ENCODE results near the gene SNX21. TPM values are rescaled to one million over a fixed set of nuclear protein-coding genes. Genes with fewer than 3 reads are reported as not detected.

Gene SNX21
- total RNA-seq, 2 experiments from 2014 or later = 2.0 to 2.5 TPM

DNA sequence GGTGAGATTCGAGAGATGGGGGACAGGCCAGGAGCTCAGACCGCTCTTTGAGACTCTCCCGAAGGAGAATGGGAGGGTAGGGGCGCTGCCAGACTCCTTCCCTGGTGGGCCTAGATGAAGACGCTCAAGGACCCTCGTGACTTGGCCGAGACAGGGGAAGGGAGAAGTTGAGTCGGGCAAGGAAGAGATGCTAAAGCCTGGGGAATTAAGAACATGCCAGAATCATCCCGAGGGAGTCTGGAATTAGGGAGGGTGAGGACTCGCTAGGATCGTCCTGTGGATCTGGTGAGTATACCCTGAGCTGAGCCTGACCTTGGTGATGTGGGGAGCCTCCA, 20.6 kb upstream of the SNX21 start:
- Mint-ChIP-seq H3K9me3 (no peaks in the 10 kb centered on the region), H3K4me3 (peak overlapping the region; percentile 92), H3K4me1 (peaks cover 23% of the 10 kb centered on the region), H3K27ac (peak overlapping the region; percentile 87), H3K36me3 (peaks cover 49% of the 10 kb centered on the region), H3K27me3 (no peaks in the 10 kb centered on the region)
- POLR2A ChIA-PET = interaction anchor here (0.8 to 3.3 kb wide), 12 partner anchors 9 to 397 kb away, joined by 3 to 25 read pairs (median 6); partner anchors contain the start of genes ACOT8, CTSA, DNTTIP1 and NEURL2
- ATAC-seq (ENCODE audit: low read depth) = no peak
- no peak for DNase-seq

DNA sequence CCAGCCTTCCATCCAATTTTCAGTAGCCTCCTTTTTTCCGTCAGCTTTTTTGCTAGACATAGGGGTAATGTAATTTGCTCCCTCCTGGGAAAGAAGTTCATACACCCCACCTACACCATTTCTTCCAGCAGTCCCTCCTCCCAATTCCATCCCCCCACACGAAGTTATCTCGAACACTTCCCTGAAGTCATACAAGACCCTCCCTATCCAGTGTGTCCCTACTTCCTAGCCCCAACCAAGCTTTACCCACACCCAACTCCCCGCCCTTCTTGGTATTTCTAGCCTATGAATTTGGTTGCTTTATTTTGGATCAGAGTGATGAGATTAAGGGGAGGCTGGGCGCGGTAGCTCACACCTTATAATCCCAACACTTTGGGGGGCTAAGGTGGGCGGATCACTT, 20.1 kb upstream of the SNX21 start:
- H3K4me1 Mint-ChIP-seq = peaks cover 23% of the 10 kb centered on the region
- H3K36me3 Mint-ChIP-seq = peaks cover 50% of the 10 kb centered on the region
- no peaks in the 10 kb centered on the region for H3K27me3 Mint-ChIP-seq
- no peaks in the 10 kb centered on the region for H3K9me3 Mint-ChIP-seq
- POLR2A ChIA-PET = interaction anchor here (0.9 to 3.3 kb wide), 10 partner anchors 11 to 397 kb away, joined by 3 to 25 read pairs (median 6); partner anchors contain the start of genes ACOT8, CTSA, DNTTIP1 and NEURL2
- peak overlapping the region; percentile 87 for H3K27ac Mint-ChIP-seq
- H3K4me3 Mint-ChIP-seq = peak overlapping the region; percentile 92
- ATAC-seq (ENCODE audit: low read depth) (no peak), DNase-seq (no peak)

DNA sequence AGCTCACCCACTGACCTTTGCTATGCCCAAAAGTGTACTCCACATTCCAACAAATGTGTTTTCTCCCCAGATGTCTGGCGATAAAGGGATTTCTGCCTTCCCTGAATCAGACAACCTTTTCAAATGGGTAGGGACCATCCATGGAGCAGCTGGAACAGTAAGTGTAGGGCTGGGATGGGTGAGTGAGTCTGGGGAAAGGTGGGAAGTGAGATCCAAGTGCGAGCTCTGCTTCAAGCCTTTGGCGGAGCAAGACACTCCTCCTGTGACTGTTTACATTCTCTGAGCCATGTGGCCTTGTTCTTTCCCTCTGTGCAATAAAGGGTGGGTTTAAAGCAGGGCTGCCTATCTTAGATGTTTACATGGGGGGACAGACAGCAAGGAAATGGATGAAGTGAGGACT, 19.3 kb upstream of the SNX21 start:
- H3K27ac Mint-ChIP-seq = no peak overlapping the region
- no peaks in the 10 kb centered on the region for H3K9me3 Mint-ChIP-seq
- H3K27me3 Mint-ChIP-seq = no peaks in the 10 kb centered on the region
- DNase-seq (no peak), ATAC-seq (ENCODE audit: low read depth) (no peak)
- POLR2A ChIA-PET = interaction anchor here (1.6 to 3.3 kb wide), 4 partner anchors 23 to 120 kb away, joined by 6 to 25 read pairs (median 8); partner anchors contain the start of genes ACOT8, CTSA, DNTTIP1 and NEURL2
- H3K36me3 Mint-ChIP-seq = peaks cover 48% of the 10 kb centered on the region
- peaks cover 21% of the 10 kb centered on the region for H3K4me1 Mint-ChIP-seq
- peak overlapping the region; percentile 40 for H3K4me3 Mint-ChIP-seq

DNA sequence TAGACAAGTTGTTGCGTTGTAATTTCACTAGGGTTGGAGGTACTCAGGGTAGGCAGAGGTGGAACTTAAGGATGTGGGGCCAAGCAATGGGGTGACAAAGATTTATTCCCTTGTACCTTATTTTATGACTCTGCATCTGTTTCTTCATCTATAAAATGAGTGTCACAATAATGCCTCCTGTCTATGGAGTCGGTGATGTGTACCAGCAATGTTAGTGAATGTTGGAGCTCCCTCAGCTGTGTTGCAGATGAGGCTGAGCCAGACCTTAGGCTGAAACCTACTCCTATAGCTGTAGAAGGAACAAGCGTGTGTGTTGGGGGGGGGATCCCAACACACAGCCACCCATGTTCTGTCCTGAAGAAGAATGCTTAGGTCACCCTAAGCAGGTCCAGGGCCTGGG, 16.6 kb upstream of the SNX21 start:
- Mint-ChIP-seq H3K27ac (no peak overlapping the region), H3K4me1 (peaks cover 18% of the 10 kb centered on the region), H3K9me3 (no peaks in the 10 kb centered on the region), H3K27me3 (peaks cover 1% of the 10 kb centered on the region), H3K36me3 (peaks cover 30% of the 10 kb centered on the region), H3K4me3 (no peak overlapping the region)
- ATAC-seq (ENCODE audit: low read depth) (no peak), DNase-seq (no peak)
- POLR2A ChIA-PET = interaction anchor here (1.3 to 1.5 kb wide), 2 partner anchors 10 to 147 kb away, joined by 4 to 5 read pairs; no protein-coding TSS in a partner anchor

DNA sequence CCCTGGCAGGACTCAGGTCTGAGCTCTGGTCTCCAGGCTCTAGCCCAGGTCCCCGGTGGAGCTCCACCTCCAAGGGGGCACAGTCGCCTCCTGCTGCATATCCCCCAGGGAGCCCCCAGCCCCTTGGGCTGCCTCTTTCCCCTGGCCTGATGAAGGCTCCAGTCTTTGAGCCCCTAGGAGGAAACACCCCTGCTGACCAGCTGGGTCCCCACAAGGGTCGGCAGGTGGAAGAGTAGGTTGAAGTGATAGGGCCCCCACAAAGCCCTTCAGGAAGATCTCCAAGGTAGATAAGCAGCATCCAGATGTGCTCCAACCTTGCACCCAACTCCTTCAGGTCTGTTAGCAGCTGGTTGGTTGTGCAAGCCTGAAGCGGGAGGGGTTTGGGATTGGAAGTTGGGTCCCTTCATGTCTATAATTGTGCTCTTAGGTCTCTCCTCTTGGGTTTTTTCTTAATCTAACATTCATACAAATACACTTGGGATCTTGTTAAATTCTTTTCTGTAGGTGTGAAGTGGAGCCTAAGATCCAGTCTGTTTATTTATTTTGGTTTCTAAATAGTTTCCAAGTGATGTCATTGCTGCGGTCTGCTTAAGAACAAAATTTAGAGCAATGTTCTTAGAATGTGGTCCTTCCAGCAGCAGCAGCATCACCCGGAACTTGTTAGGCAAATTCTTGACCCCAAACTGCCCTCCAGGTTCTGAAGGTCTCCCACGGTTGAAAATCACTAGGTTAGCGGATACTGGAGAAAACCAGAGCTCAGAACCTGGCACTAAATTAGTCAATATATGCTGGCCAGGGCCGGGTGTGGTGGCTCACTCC, 16.0 kb upstream of the SNX21 start:
- H3K4me3 Mint-ChIP-seq = no peak overlapping the region
- no peak overlapping the region for H3K27ac Mint-ChIP-seq
- no peak for ATAC-seq (ENCODE audit: low read depth)
- DNase-seq = no peak
- POLR2A ChIA-PET = interaction anchor here (1.3 to 1.5 kb wide), 3 partner anchors 10 to 146 kb away, joined by 4 to 5 read pairs (median 4); no protein-coding TSS in a partner anchor
- peaks cover 29% of the 10 kb centered on the region for H3K36me3 Mint-ChIP-seq
- peaks cover 8% of the 10 kb centered on the region for H3K27me3 Mint-ChIP-seq
- H3K9me3 Mint-ChIP-seq = no peaks in the 10 kb centered on the region
- H3K4me1 Mint-ChIP-seq = peaks cover 17% of the 10 kb centered on the region

DNA sequence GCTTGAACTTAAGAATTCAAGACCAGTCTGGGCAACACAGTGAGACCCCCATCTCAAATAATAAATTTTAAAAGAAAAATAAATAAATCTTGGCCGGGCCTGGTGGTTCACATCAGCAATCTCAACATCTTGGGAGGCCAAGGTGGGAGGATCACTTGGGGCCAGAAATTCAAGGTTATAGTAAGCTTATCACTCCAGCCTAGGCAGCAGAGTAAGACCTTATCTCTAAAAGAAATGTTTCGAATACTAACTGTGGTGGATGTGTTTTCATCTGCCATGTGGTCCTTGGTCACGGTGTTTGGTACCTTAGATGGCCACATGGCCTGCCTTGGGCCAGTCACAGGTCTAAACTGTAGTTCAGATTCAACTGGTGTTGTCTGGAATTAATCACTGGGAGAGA, 15.4 kb upstream of the SNX21 start:
- POLR2A ChIA-PET = interaction anchor here (1.3 to 1.4 kb wide), 2 partner anchors 10 to 145 kb away, joined by 4 to 5 read pairs; no protein-coding TSS in a partner anchor
- H3K27ac Mint-ChIP-seq = no peak overlapping the region
- no peak for ATAC-seq (ENCODE audit: low read depth)
- no peak overlapping the region for H3K4me3 Mint-ChIP-seq
- no peaks in the 10 kb centered on the region for H3K9me3 Mint-ChIP-seq
- H3K4me1 Mint-ChIP-seq = peaks cover 19% of the 10 kb centered on the region
- H3K36me3 Mint-ChIP-seq = peaks cover 23% of the 10 kb centered on the region
- DNase-seq = no peak
- H3K27me3 Mint-ChIP-seq = peaks cover 13% of the 10 kb centered on the region

DNA sequence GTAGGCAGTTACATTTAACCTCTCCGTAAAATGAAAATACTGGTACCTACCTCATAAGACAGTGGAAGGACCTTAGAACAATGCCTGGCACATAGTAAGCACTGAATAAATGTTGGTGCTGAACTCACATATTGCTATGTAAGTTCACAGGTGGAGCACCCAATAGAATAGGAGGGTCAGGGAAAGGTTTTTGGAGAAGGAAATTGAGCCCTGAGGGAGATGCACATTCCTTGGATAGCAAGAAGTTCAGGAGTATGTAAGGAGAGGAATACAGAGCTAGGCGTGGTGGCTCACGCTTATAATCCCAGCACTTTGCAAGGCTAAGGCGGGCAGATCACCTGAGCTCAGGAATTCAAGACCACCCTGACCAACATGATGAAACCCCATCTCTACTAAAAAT, 14.1 kb upstream of the SNX21 start:
- no peak overlapping the region for H3K27ac Mint-ChIP-seq
- peaks cover 19% of the 10 kb centered on the region for H3K36me3 Mint-ChIP-seq
- POLR2A ChIA-PET = no interaction called here
- no peaks in the 10 kb centered on the region for H3K9me3 Mint-ChIP-seq
- ATAC-seq (ENCODE audit: low read depth) = no peak
- peaks cover 22% of the 10 kb centered on the region for H3K4me1 Mint-ChIP-seq
- DNase-seq = no peak
- H3K27me3 Mint-ChIP-seq = peaks cover 25% of the 10 kb centered on the region
- no peak overlapping the region for H3K4me3 Mint-ChIP-seq

DNA sequence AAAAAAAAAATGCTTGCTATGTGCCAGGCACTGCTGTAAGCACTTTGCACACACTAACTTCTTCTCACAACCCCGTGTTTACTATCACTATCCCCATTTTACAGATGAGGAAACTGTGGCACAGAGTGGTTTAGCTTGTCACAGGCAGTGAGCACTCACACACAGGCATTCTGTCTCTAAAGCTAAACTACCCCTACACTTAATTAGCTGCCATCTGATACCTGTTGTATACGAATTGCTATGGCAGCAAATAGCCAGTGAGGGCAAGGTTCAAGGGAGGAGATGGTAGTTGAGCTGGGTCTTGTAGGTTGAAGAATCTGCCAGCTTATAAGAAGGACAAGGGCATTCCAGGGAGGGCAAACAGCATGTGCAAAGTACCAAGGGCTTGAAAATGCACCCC, 11.7 kb upstream of the SNX21 start:
- Mint-ChIP-seq H3K27me3 (peaks cover 31% of the 10 kb centered on the region), H3K4me1 (peaks cover 21% of the 10 kb centered on the region), H3K36me3 (peaks cover 12% of the 10 kb centered on the region), H3K4me3 (no peak overlapping the region), H3K27ac (no peak overlapping the region), H3K9me3 (no peaks in the 10 kb centered on the region)
- POLR2A ChIA-PET = interaction anchor here (1.0 to 1.9 kb wide), 4 partner anchors 9 to 148 kb away, joined by 3 to 7 read pairs (median 6); partner anchors contain the start of genes ACOT8, SNX21, UBE2C and ZSWIM3
- DNase-seq (no peak), ATAC-seq (ENCODE audit: low read depth) (no peak)

DNA sequence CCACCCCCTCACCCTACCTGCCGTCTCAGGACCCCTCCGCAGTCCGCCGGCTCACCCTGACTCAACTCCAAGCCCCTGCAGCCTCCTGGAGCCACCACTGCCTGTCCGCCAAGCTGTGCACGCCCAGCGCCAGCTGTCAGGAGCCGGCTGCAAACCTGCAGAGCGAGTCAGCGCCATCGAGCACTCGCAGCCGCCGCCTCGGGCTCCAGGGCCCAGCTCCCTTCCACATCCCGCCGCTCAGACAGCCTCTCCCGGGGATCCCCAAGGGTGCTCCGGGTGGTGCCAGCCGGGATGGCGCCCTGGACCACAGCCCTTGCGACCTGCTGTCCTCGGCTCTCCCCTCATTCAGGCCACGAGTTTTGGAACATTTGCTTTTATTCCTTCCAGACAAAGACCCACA, 10.7 kb upstream of the SNX21 start:
- ATAC-seq (ENCODE audit: low read depth) = no peak
- peak; percentile 42 for DNase-seq
- Mint-ChIP-seq H3K27ac (no peak overlapping the region), H3K27me3 (peaks cover 31% of the 10 kb centered on the region), H3K4me3 (peak overlapping the region; percentile 30), H3K36me3 (peaks cover 8% of the 10 kb centered on the region), H3K9me3 (no peaks in the 10 kb centered on the region), H3K4me1 (peaks cover 21% of the 10 kb centered on the region)
- POLR2A ChIA-PET = interaction anchor here (1.2 to 1.9 kb wide), 3 partner anchors 10 to 34 kb away, joined by 6 to 7 read pairs (median 6); partner anchors contain the start of genes ACOT8, SNX21, UBE2C and ZSWIM3

DNA sequence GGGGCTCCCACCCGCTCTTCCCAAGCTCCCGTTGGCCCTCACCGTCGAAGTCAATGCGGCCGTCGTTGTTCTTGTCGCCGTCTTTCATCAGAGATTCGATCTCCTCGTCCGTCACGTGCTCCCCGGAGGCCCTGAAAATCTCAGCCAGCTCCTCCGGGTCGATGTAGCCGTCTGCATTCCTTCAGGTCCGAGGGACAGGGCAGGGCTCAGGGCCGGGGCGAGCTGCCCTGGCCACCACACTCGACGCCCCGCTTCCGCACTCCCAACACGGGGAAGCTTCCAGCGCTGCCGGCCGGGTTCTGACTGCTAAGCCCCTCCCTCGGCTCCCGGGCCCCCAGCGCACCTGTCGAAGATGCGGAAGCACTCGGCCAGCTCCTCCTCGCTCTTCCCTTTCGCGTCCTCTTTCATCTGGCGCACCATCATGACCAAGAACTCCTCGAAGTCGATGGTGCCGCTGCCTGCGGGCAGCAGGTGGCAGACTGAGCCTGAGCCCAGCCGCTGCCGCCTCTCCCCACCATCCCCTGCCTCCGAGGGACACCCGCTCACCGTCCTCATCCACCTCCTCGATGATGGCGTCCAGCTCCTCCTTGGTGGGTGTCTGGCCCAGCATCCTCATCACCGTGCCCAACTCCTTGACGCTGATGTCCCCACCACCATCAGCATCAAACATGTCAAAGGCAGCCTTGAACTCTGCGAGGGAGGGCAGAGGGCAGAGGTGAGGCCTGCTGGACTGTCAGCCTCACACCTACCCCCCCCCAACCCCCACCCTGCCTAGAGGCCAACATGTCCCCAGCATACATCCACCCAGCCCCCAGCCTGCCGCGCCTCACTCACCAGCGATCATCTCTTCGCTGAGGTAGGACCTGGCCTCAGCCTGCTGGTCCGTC, 9.4 kb upstream of the SNX21 start:
- Mint-ChIP-seq H3K9me3 (no peaks in the 10 kb centered on the region), H3K36me3 (peaks cover 3% of the 10 kb centered on the region), H3K4me1 (peaks cover 21% of the 10 kb centered on the region), H3K27ac (peak overlapping the region; percentile 64), H3K4me3 (peak overlapping the region; percentile 80), H3K27me3 (peaks cover 36% of the 10 kb centered on the region)
- POLR2A ChIA-PET = interaction anchor here (0.6 to 1.8 kb wide), 4 partner anchors 9 to 301 kb away, joined by 4 to 15 read pairs (median 6); partner anchors contain the start of genes PCIF1, SNX21 and UBE2C
- ATAC-seq (ENCODE audit: low read depth) (peak; percentile 78), DNase-seq (peak; percentile 60)

DNA sequence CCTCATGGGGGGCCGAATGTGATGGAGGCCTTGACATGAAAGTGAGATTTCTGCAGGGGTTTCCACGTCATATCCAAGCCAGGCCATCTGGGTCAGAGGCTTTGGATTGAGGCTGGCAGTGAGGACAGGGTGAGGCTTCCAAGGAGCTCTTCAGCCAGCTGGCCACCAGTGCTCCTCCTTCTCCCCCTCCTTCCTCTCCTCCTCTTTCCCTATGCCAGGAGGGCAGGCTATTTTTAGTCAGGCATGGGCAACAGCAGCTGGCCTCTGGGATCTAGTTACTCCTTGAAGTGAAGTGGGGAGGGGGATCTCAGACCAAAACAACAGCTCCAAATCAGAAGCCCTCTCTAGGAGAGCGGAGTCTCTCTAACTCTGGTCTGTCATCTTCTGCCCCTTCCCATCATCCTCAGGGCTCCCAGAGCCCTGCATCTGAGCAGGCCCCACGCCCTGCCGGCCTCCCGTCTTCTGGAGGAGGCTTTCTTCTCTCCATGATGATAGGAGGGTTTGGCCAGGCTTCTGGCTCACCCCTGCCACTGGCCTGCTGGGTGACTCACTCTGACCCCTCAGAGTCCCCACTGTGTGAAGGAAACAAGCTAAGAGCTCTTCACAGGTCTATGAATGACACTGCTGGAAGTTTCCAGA, 7.1 kb upstream of the SNX21 start:
- Mint-ChIP-seq H3K27ac (no peak overlapping the region), H3K4me1 (peaks cover 19% of the 10 kb centered on the region), H3K36me3 (peaks cover 3% of the 10 kb centered on the region), H3K9me3 (no peaks in the 10 kb centered on the region), H3K27me3 (peaks cover 38% of the 10 kb centered on the region), H3K4me3 (no peak overlapping the region)
- POLR2A ChIA-PET = interaction anchor here (0.6 to 1.6 kb wide), 2 partner anchors 26 to 30 kb away, joined by 3 read pairs; no protein-coding TSS in a partner anchor
- DNase-seq (no peak), ATAC-seq (ENCODE audit: low read depth) (no peak)

DNA sequence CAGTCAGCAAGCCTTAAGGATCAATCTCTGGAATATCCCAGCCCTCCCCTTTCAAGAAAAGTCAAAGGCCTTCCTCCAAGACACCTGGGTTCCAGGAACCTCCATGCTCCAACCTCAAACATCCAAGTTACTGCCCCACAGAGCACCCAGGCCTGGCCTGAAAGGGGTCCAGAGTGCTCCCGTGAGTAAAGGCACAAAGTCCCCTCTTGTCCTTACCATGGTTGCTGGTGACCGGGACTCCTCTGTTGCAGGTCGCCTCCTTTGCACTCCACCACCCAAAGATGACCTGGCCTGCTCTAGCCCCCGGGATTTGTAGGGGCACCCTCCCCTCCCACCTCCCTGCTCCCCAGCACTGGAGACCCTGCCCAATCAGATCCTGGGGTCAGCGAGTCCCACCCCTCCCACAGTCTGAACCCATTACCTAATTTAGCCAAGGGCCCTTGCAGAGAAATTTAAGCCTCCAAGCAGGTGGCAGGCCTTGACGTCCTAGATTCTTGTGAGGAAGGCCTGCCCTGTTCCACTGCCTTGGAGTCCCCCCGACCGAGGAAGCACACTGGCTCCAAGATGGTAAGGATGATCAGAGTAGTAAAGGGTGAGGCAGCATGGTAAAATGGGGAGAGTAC, 6.5 kb upstream of the SNX21 start, which contains the start of gene TNNC2:
Gene TNNC2, minus strand, starts transcription at position 283 of the 623 bp plus-strand sequence. Its CDS starts 64 bp downstream, at position 219.
- Mint-ChIP-seq H3K4me1 (peaks cover 19% of the 10 kb centered on the region), H3K9me3 (no peaks in the 10 kb centered on the region), H3K4me3 (no peak within 1 kb of the TSS), H3K36me3 (peaks cover 2% of the 10 kb centered on the region), H3K27ac (no peak within 1 kb of the TSS), H3K27me3 (peaks cover 39% of the 10 kb centered on the region)
- POLR2A ChIA-PET = interaction anchor here (0.6 kb wide), 1 partner anchor 535 kb away, joined by 3 read pairs; no protein-coding TSS in a partner anchor
- DNase-seq (no peak), ATAC-seq (ENCODE audit: low read depth) (no peak)
